ENCODE results near the gene CLIC3. TPM values are rescaled to one million over a fixed set of nuclear protein-coding genes. Genes with fewer than 3 reads are reported as not detected.

Gene CLIC3
- total RNA-seq, 1 experiment from 2014 or later = 24.1 TPM

GRCh38 chr9:137011907-137012675 lies 15.7 kb upstream of the CLIC3 start:
- BruUV-seq (replicated peaks) = no TSS peak
- POLR2A ChIA-PET (ENCODE audit: unreplicated experiment) = interaction anchor here (0.6 kb wide), 1 partner anchor 373 kb away, joined by 3 read pairs; no protein-coding TSS in a partner anchor
- no peak for DNase-seq

DNA sequence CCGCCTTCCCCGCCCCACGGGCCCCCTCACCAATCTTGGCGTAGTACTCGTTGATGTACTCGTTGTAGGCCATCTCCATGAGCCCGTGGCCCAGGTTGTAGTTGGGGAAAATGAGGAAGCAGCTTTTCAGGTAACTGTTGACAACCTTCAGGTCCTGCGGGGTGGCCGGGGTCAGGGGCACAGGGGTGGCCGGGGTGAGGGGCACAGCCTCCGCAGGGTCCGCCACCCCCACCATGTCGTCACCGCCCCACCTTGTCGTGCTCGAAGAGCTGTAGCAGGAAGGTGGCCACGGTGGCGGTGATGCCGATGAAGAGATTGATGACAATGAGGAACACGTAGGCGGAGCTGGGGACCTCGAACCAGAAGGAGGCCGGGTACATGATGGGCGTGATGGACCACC lies 14.8 kb upstream of the CLIC3 start:
- BruUV-seq (replicated peaks) = TSS peak; percentile 11
- no peaks in the 10 kb centered on the region for H3K79me2 ChIP-seq (ENCODE audit: low read depth)
- H3K9me2 ChIP-seq (ENCODE audit: insufficient read depth) = no peaks in the 10 kb centered on the region
- H3K4me1 ChIP-seq (replicated peaks; ENCODE audit: insufficient read depth) = no peaks in the 10 kb centered on the region
- H3K27ac ChIP-seq = no peak overlapping the region
- H3K36me3 ChIP-seq (ENCODE audit: low read depth) = no peaks in the 10 kb centered on the region
- no peak overlapping the region for H3K4me2 ChIP-seq
- TF ChIP-seq, protein P1, sequence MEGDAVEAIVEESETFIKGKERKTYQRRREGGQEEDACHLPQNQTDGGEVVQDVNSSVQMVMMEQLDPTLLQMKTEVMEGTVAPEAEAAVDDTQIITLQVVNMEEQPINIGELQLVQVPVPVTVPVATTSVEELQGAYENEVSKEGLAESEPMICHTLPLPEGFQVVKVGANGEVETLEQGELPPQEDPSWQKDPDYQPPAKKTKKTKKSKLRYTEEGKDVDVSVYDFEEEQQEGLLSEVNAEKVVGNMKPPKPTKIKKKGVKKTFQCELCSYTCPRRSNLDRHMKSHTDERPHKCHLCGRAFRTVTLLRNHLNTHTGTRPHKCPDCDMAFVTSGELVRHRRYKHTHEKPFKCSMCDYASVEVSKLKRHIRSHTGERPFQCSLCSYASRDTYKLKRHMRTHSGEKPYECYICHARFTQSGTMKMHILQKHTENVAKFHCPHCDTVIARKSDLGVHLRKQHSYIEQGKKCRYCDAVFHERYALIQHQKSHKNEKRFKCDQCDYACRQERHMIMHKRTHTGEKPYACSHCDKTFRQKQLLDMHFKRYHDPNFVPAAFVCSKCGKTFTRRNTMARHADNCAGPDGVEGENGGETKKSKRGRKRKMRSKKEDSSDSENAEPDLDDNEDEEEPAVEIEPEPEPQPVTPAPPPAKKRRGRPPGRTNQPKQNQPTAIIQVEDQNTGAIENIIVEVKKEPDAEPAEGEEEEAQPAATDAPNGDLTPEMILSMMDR (conservative IDR thresholded peaks at IDR 0.05) = no peak
- no peak for TF ChIP-seq EZH2 (IDR thresholded peaks at IDR 0.05; ENCODE audit: low read depth)
- CTCF ChIA-PET = no interaction called here
- H3F3A ChIP-seq (ENCODE audit: insufficient read depth, low read depth) = no peaks in the 10 kb centered on the region
- H3K27me3 ChIP-seq (ENCODE audit: insufficient read depth, low read depth) = no peaks in the 10 kb centered on the region
- no peaks in the 10 kb centered on the region for H4K20me1 ChIP-seq (ENCODE audit: insufficient read depth)
- H3K4me3 ChIP-seq = no peak overlapping the region
- no peaks in the 10 kb centered on the region for H3K9me3 ChIP-seq (ENCODE audit: insufficient read depth, low read depth)
- H2AFZ ChIP-seq = no peak overlapping the region
- no peak for DNase-seq
- intact Hi-C loops (cut with micrococcal nuclease; ENCODE audit: unreplicated experiment) = no loop called here
- POLR2A ChIA-PET (ENCODE audit: unreplicated experiment) = no interaction called here

More at GRCh38 chr9:137011907-137012675, 15.7 kb upstream of the CLIC3 start:
- Histone ChIP-seq H3K4me1 (replicated peaks; ENCODE audit: insufficient read depth) (no peaks in the 10 kb centered on the region), H3K36me3 (ENCODE audit: low read depth) (no peaks in the 10 kb centered on the region), H3K27ac (no peak overlapping the region), H2AFZ (no peak overlapping the region), H3K4me2 (no peak overlapping the region), H3K9me2 (ENCODE audit: insufficient read depth) (no peaks in the 10 kb centered on the region), H3K79me2 (ENCODE audit: low read depth) (no peaks in the 10 kb centered on the region), H3K27me3 (ENCODE audit: insufficient read depth, low read depth) (no peaks in the 10 kb centered on the region), H3F3A (ENCODE audit: insufficient read depth, low read depth) (no peaks in the 10 kb centered on the region), H4K20me1 (ENCODE audit: insufficient read depth) (no peaks in the 10 kb centered on the region), H3K9me3 (ENCODE audit: insufficient read depth, low read depth) (no peaks in the 10 kb centered on the region), H3K4me3 (no peak overlapping the region)
- CTCF ChIA-PET = no interaction called here
- TF ChIP-seq EZH2 (IDR thresholded peaks at IDR 0.05; ENCODE audit: low read depth) = no peak
- TF ChIP-seq, protein P1 (conservative IDR thresholded peaks at IDR 0.05) = no peak
- intact Hi-C loops (cut with micrococcal nuclease; ENCODE audit: unreplicated experiment) = no loop called here

GRCh38 chr9:137009938-137010732 lies 13.8 kb upstream of the CLIC3 start:
- no peak overlapping the region for H3K4me2 ChIP-seq
- H3F3A ChIP-seq (ENCODE audit: insufficient read depth, low read depth) = 0 out of 2 replicates have a peak, but pooled peaks cover 3% of the 10 kb centered on the region
- no peak overlapping the region for H3K27ac ChIP-seq
- H3K36me3 ChIP-seq (ENCODE audit: low read depth) = no peaks in the 10 kb centered on the region
- H3K27me3 ChIP-seq (ENCODE audit: insufficient read depth, low read depth) = no peaks in the 10 kb centered on the region
- H3K9me2 ChIP-seq (ENCODE audit: insufficient read depth) = no peaks in the 10 kb centered on the region
- DNase-seq = no peak
- H3K9me3 ChIP-seq (ENCODE audit: insufficient read depth, low read depth) = no peaks in the 10 kb centered on the region
- no peaks in the 10 kb centered on the region for H3K79me2 ChIP-seq (ENCODE audit: low read depth)
- ChIA-PET POLR2A (ENCODE audit: unreplicated experiment) (no interaction called here), CTCF (no interaction called here)
- no peak overlapping the region for H2AFZ ChIP-seq
- intact Hi-C loops (cut with micrococcal nuclease; ENCODE audit: unreplicated experiment) = no loop called here
- TF ChIP-seq, protein P1 (conservative IDR thresholded peaks at IDR 0.05) = no peak
- no peak for TF ChIP-seq EZH2 (IDR thresholded peaks at IDR 0.05; ENCODE audit: low read depth)
- H4K20me1 ChIP-seq (ENCODE audit: insufficient read depth) = no peaks in the 10 kb centered on the region
- no peak overlapping the region for H3K4me3 ChIP-seq
- H3K4me1 ChIP-seq (replicated peaks; ENCODE audit: insufficient read depth) = no peaks in the 10 kb centered on the region
- no TSS peak for BruUV-seq (replicated peaks)
